Vagina (tissue), 2 donors: ENCODE data around the gene AARS2. TPM values are rescaled to one million over a fixed set of nuclear protein-coding genes. Genes with fewer than 3 reads are reported as not detected.

Source experiments
- DNase-seq, 2 donors: peaks; one replicate each; pipeline ENCODE4 v3.0.0-alpha.2; 2017; ENCODE audit errors: extremely low spot score in 2 of 2
- H3K27ac ChIP-seq: fragments of 200-600 bp; sonication (generic); one replicate; pipeline ENCODE4 v1.5.1; 2019
- H3K27me3 ChIP-seq: fragments of 200-600 bp; sonication (generic); one replicate; pipeline ENCODE4 v1.5.1; 2019
- H3K36me3 ChIP-seq, 2 donors: fragments of 200-600 bp; sonication (generic); one replicate each; pipeline ENCODE4 v1.5.1; 2017 to 2019
- H3K4me1 ChIP-seq: fragments of 200-600 bp; sonication (generic); one replicate; pipeline ENCODE4 v1.5.1; 2019
- H3K4me3 ChIP-seq, 2 donors: fragments of 200-600 bp; sonication (generic); 1 replicate in 1 of 2; 2 replicates in 1 of 2; pipeline ENCODE4 v1.5.1; 2016 to 2019
- H3K9me3 ChIP-seq: fragments of 200-600 bp; sonication (generic); one replicate; pipeline ENCODE4 v1.5.1; 2019
- POLR2A ChIP-seq, 2 donors: fragments of 450-650 bp; IDR thresholded peaks; one replicate each; pipeline ENCODE4 v1.6.1; 2017; ENCODE audit warnings: antibody characterized with exemption in 2 of 2, mild to moderate bottlenecking in 2 of 2, moderate library complexity in 2 of 2
- POLR2AphosphoS5 ChIP-seq, 2 donors: sonication (generic); formaldehyde crosslinking; IDR thresholded peaks; one replicate each; pipeline ENCODE4 v1.9.0; 2017; ENCODE audit warnings: antibody characterized with exemption in 2 of 2, mild to moderate bottlenecking in 2 of 2, low read depth in 1 of 2; ENCODE audit not compliant: insufficient read depth in 1 of 2
- intact Hi-C: fragments of 100-400 bp; cut with DNase I; formaldehyde crosslinking; loops from one replicate; pipeline ENCODE4 v1.15.1; 2023
- total RNA-seq: library from RNA; depleted of rRNA; stranded (reverse); fragments of >200 nt; gene quantifications from one replicate; pipeline ENCODE4 v1.2.3, GENCODE V29; 2016
- TF ChIP-seq, protein P1 (sequence below), 3 experiments: fragments of 450-650 bp in 2 of 3; fragments of 200-600 bp in 1 of 3; sonication (generic) in 1 of 3; IDR thresholded peaks; one replicate each; pipeline ENCODE4 v1.5.1; 2017 to 2019; ENCODE audit warnings: antibody characterized with exemption in 3 of 3, mild to moderate bottlenecking in 2 of 3, moderate library complexity in 2 of 3

Gene AARS2
- total RNA-seq, 1 donor from 2014 or later: 13.3 TPM

DNA sequence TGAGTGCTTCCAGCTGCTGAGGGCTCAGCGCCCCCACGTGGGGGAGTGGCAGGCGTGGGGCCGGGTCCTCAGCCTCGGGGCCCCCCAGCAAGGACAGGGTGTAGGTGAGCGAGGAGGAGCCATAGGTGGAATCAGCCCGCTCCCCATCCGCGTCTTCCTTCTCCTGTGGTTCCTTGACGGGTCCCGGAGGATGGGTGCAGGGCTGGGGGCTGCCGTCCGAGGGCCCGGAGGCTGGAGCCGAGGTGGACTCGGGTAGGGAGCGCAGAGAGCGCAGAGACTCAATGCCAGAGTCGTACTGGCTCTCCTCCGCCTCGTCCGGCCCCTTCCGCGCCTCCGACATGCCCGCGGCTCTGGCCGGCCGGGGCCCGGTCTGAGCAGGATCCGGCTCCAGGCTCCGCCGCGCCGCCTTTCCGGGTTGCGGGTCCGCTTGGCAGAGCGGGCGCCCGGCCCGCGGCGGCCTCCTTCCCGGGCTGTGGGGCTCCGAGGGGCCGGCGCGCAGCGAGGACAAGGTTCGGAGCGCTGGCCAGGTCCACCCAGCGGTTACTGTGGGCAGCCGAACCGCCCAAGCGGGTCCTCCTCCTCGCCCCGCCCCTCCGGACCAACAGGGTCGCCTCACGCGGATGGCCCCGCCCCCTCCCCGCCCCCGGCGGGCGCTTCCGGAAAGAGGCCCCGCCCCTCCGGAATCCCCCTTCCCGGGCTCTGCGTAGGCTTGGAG, 48.0 kb downstream of the AARS2 start, which contains the start of gene NFKBIE:
NFKBIE (minus strand) TSS at position 545 of the 715 bp plus-strand sequence; CDS start at position 340, 205 bp downstream.
- Histone ChIP-seq H3K27me3 (peaks cover 1% of the 10 kb centered on the region), H3K4me3 (peak within 1 kb of the TSS; percentile 77 to 88), H3K9me3 (no peaks in the 10 kb centered on the region), H3K4me1 (peaks cover 33% of the 10 kb centered on the region), H3K27ac (peak within 1 kb of the TSS; percentile 89), H3K36me3 (no peaks in the 10 kb centered on the region)
- TF ChIP-seq POLR2A (IDR thresholded peaks at IDR 0.05) (peak in 1 of 2 donors; percentile 73), POLR2AphosphoS5 (IDR thresholded peaks at IDR 0.05; ENCODE audit: insufficient read depth in 1 of 2, low read depth in 1 of 2) (peak; percentile 66 to 74)
- TF ChIP-seq, protein P1, sequence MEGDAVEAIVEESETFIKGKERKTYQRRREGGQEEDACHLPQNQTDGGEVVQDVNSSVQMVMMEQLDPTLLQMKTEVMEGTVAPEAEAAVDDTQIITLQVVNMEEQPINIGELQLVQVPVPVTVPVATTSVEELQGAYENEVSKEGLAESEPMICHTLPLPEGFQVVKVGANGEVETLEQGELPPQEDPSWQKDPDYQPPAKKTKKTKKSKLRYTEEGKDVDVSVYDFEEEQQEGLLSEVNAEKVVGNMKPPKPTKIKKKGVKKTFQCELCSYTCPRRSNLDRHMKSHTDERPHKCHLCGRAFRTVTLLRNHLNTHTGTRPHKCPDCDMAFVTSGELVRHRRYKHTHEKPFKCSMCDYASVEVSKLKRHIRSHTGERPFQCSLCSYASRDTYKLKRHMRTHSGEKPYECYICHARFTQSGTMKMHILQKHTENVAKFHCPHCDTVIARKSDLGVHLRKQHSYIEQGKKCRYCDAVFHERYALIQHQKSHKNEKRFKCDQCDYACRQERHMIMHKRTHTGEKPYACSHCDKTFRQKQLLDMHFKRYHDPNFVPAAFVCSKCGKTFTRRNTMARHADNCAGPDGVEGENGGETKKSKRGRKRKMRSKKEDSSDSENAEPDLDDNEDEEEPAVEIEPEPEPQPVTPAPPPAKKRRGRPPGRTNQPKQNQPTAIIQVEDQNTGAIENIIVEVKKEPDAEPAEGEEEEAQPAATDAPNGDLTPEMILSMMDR (IDR thresholded peaks at IDR 0.05): peak in 1 of 3 experiments; percentile 30
- DNase-seq: no peak
- intact Hi-C loops: no loop called here

GRCh38 chr6:44264154-44265006, 48.8 kb downstream of the AARS2 start:
- DNase-seq: no peak
- no peaks in the 10 kb centered on the region for H3K36me3 ChIP-seq
- H3K27ac ChIP-seq: peak overlapping the region; percentile 89
- no peaks in the 10 kb centered on the region for H3K9me3 ChIP-seq
- H3K27me3 ChIP-seq: no peaks in the 10 kb centered on the region
- intact Hi-C loops: no loop called here
- peak overlapping the region; percentile 77 to 88 for H3K4me3 ChIP-seq
- TF ChIP-seq, protein P1 (IDR thresholded peaks at IDR 0.05): no peak
- TF ChIP-seq POLR2AphosphoS5 (IDR thresholded peaks at IDR 0.05; ENCODE audit: insufficient read depth in 1 of 2, low read depth in 1 of 2) (no peak), POLR2A (IDR thresholded peaks at IDR 0.05) (no peak)
- peaks cover 33% of the 10 kb centered on the region for H3K4me1 ChIP-seq

DNA sequence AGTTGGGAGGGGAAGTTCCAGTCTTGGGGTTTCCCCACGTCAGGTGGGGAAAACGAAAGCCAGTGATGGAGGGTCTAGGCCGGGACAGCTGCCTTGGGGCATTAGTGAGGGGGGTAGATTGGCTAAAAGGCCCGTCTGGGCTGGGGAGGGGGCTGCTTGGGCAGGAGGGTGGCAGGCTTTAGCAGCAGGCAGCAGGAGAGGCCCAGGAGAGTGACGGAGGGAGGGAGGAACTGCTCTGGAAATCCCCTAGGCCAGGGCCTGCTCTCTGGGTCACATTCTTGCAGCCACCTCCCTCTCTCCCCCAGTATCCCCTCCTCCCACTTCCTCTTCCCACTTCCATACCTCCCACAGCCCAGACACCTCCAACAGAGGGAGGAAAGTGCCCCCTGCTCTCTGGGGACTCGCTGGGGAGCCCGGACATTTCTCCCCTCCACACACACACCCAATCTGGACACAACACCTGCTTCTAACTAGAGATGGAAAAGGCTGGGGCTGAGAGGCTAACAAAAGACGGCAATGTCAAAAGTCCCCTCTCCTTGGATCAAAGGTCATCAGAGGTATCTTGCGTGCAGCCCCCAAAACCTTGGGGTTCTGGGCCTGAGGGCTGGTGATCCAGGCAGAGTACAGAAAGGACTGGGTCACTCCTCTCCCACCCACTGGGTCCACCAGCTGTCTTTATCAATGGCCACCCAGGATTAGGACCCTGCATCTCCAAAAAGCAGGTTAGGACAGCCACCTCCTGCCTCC, 49.6 kb downstream of the AARS2 start:
- H3K4me3 ChIP-seq: peak overlapping the region; percentile 77 to 88
- no peak for DNase-seq
- peak overlapping the region; percentile 46 for H3K27ac ChIP-seq

GRCh38 chr6:44262467-44263353, 50.4 kb downstream of the AARS2 start:
- H3K36me3 ChIP-seq: no peaks in the 10 kb centered on the region
- no peaks in the 10 kb centered on the region for H3K9me3 ChIP-seq
- peak overlapping the region; percentile 46 for H3K27ac ChIP-seq
- intact Hi-C loops: no loop called here
- TF ChIP-seq POLR2AphosphoS5 (IDR thresholded peaks at IDR 0.05; ENCODE audit: insufficient read depth in 1 of 2, low read depth in 1 of 2) (no peak), POLR2A (IDR thresholded peaks at IDR 0.05) (no peak)
- TF ChIP-seq, protein P1 (IDR thresholded peaks at IDR 0.05): no peak
- H3K27me3 ChIP-seq: no peaks in the 10 kb centered on the region
- peaks cover 39% of the 10 kb centered on the region for H3K4me1 ChIP-seq
- DNase-seq: no peak
- peak overlapping the region in 1 of 2 donors; percentile 77 for H3K4me3 ChIP-seq

More for the DNA sequence above, 49.6 kb downstream of the AARS2 start:
- peaks cover 33% of the 10 kb centered on the region for H3K4me1 ChIP-seq
- H3K27me3 ChIP-seq: no peaks in the 10 kb centered on the region
- no peaks in the 10 kb centered on the region for H3K9me3 ChIP-seq
- TF ChIP-seq, protein P1 (IDR thresholded peaks at IDR 0.05): no peak
- TF ChIP-seq POLR2A (IDR thresholded peaks at IDR 0.05): no peak
- TF ChIP-seq POLR2AphosphoS5 (IDR thresholded peaks at IDR 0.05; ENCODE audit: insufficient read depth in 1 of 2, low read depth in 1 of 2): no peak
- no peaks in the 10 kb centered on the region for H3K36me3 ChIP-seq
- intact Hi-C loops: no loop called here
